Gastroesophageal sphincter (tissue), 4 donors: ENCODE data around the gene BCLAF3. TPM values are rescaled to one million over a fixed set of nuclear protein-coding genes. Genes with fewer than 3 reads are reported as not detected.

Experiments
- ATAC-seq: fragments of 150-250 bp; one replicate; pipeline ENCODE4 v1.9.1; 2016; ENCODE audit warnings: mild to moderate bottlenecking, moderate library complexity
- H3K27ac ChIP-seq, 4 donors: fragments of 200-600 bp; sonication (generic) in 3 of 4; 1 replicate in 3 of 4; 2 replicates in 1 of 4; pipeline ENCODE4 v1.5.1; 2016 to 2019
- H3K27me3 ChIP-seq: fragments of 200-600 bp; sonication (generic); one replicate; pipeline ENCODE4 v1.5.1; 2019
- H3K36me3 ChIP-seq, 2 donors: fragments of 200-600 bp; sonication (generic); one replicate each; pipeline ENCODE4 v1.5.1; 2019; ENCODE audit warnings: control low read depth in 1 of 2
- H3K4me1 ChIP-seq, 3 donors: fragments of 200-600 bp; sonication (generic); 1 replicate in 2 of 3; 2 replicates in 1 of 3; pipeline ENCODE4 v1.5.1; 2016 to 2019; ENCODE audit warnings: control low read depth in 2 of 3
- H3K4me3 ChIP-seq, 2 donors: fragments of 200-600 bp; sonication (generic); one replicate each; pipeline ENCODE4 v1.5.1; 2019; ENCODE audit warnings: mild to moderate bottlenecking in 1 of 2, moderate library complexity in 1 of 2
- H3K9me3 ChIP-seq, 3 donors: fragments of 200-600 bp; sonication (generic); one replicate each; pipeline ENCODE4 v1.5.1; 2017 to 2019; ENCODE audit warnings: control low read depth in 2 of 3
- CTCF ChIP-seq, 4 experiments: fragments of 200-600 bp in 2 of 4; fragments of 450-650 bp in 2 of 4; sonication (generic) in 1 of 4; IDR thresholded peaks; one replicate each; pipeline ENCODE4 v1.5.1; 2017 to 2019; ENCODE audit warnings: antibody characterized with exemption in 4 of 4, mild to moderate bottlenecking in 2 of 4, moderate library complexity in 2 of 4
- EP300 ChIP-seq: sonication (generic); formaldehyde crosslinking; IDR thresholded peaks from one replicate; pipeline ENCODE4 v1.6.1; 2017; ENCODE audit warnings: antibody characterized with exemption, mild to moderate bottlenecking
- POLR2A ChIP-seq, 2 donors: fragments of 450-650 bp; IDR thresholded peaks; one replicate each; pipeline ENCODE4 v1.6.1; 2017; ENCODE audit warnings: antibody characterized with exemption in 2 of 2, mild to moderate bottlenecking in 2 of 2, moderate library complexity in 1 of 2
- POLR2AphosphoS5 ChIP-seq: sonication (generic); formaldehyde crosslinking; IDR thresholded peaks from one replicate; pipeline ENCODE4 v1.6.1; 2017; ENCODE audit warnings: antibody characterized with exemption
- WGBS, 2 donors: methylation state at CpG; one replicate each; pipeline ENCODE4 v1.1.5; 2018; ENCODE audit warnings: low coverage in 1 of 2; 5-methylcytosine and 5-hydroxymethylcytosine counted together
- total RNA-seq, 4 donors: library from RNA; depleted of rRNA; stranded (reverse); fragments of >200 nt; gene quantifications; one replicate each; pipeline ENCODE4 v1.1.0, GENCODE V29; 2016

BCLAF3 gene
- total RNA-seq, 4 donors from 2014 or later = 5.9 to 22.6 (median 9.6) TPM

- H3K27me3 ChIP-seq = no peaks in the 10 kb centered on the region
- H3K36me3 ChIP-seq = no peaks in the 10 kb centered on the region
- peaks cover 0 to 11% (median 0%) of the 10 kb centered on the region in 3 donors for H3K4me1 ChIP-seq
- no peak for ATAC-seq
- H3K9me3 ChIP-seq = no peaks in the 10 kb centered on the region
- peak overlapping the region; percentile 44 to 84 (median 78) for H3K27ac ChIP-seq
- TF ChIP-seq POLR2A (IDR thresholded peaks at IDR 0.05) (no peak), CTCF (IDR thresholded peaks at IDR 0.05) (peak in 1 of 4 experiments; percentile 18)
- H3K4me3 ChIP-seq = peak overlapping the region; percentile 76 to 95
- WGBS, 2 donors = 65 to 100% methylated on average over 1 to 6 of the region's 6 CpGs
These were observed 473 bp upstream of the BCLAF3 start for GRCh38 chrX:19991350-19991718.

GRCh38 chrX:19990151-19990555 is 708 bp downstream of the BCLAF3 start:
- H3K9me3 ChIP-seq = no peaks in the 10 kb centered on the region
- no peaks in the 10 kb centered on the region for H3K36me3 ChIP-seq
- ATAC-seq = no peak
- H3K4me3 ChIP-seq = peak overlapping the region; percentile 76 to 95
- H3K27me3 ChIP-seq = no peaks in the 10 kb centered on the region
- peak overlapping the region; percentile 65 to 84 (median 78) for H3K27ac ChIP-seq
- TF ChIP-seq POLR2A (IDR thresholded peaks at IDR 0.05) (no peak), POLR2AphosphoS5 (no peak), EP300 (no peak), CTCF (IDR thresholded peaks at IDR 0.05) (no peak)
- H3K4me1 ChIP-seq = peaks cover 0 to 11% (median 0%) of the 10 kb centered on the region in 3 donors
- 10 to 31% methylated on average over 2 to 9 of the region's 25 CpGs for WGBS, 2 donors

GRCh38 chrX:19987856-19988255 is 3.0 kb downstream of the BCLAF3 start:
- TF ChIP-seq POLR2AphosphoS5 (no peak), CTCF (IDR thresholded peaks at IDR 0.05) (no peak), POLR2A (IDR thresholded peaks at IDR 0.05) (no peak), EP300 (no peak)
- no peak overlapping the region for H3K27ac ChIP-seq
- no peaks in the 10 kb centered on the region for H3K36me3 ChIP-seq
- no peaks in the 10 kb centered on the region for H3K9me3 ChIP-seq
- peaks cover 0 to 11% (median 0%) of the 10 kb centered on the region in 3 donors for H3K4me1 ChIP-seq
- no peak for ATAC-seq
- H3K4me3 ChIP-seq = no peak overlapping the region
- WGBS, 2 donors = 83 to 86% methylated on average over 5 of the region's 5 CpGs
- H3K27me3 ChIP-seq = no peaks in the 10 kb centered on the region

GRCh38 chrX:19986531-19986930 is 4.3 kb downstream of the BCLAF3 start:
- no peak for ATAC-seq
- 59 to 74% methylated on average over 2 to 3 of the region's 3 CpGs for WGBS, 2 donors
- no peak overlapping the region for H3K4me3 ChIP-seq
- no peaks in the 10 kb centered on the region for H3K9me3 ChIP-seq
- no peaks in the 10 kb centered on the region for H3K36me3 ChIP-seq
- TF ChIP-seq POLR2AphosphoS5 = no peak
- TF ChIP-seq POLR2A (IDR thresholded peaks at IDR 0.05) = no peak
- TF ChIP-seq EP300 = no peak
- TF ChIP-seq CTCF (IDR thresholded peaks at IDR 0.05) = no peak
- H3K27ac ChIP-seq = no peak overlapping the region
- peaks cover 0 to 11% (median 0%) of the 10 kb centered on the region in 3 donors for H3K4me1 ChIP-seq
- H3K27me3 ChIP-seq = no peaks in the 10 kb centered on the region

- WGBS, 2 donors = 63 to 100% methylated on average over 1 of the region's 2 CpGs
- no peak for ATAC-seq
- H3K9me3 ChIP-seq = no peaks in the 10 kb centered on the region
- no peaks in the 10 kb centered on the region for H3K4me1 ChIP-seq
- H3K27ac ChIP-seq = no peak overlapping the region
- H3K27me3 ChIP-seq = no peaks in the 10 kb centered on the region
- TF ChIP-seq CTCF (IDR thresholded peaks at IDR 0.05) (no peak), EP300 (no peak), POLR2A (IDR thresholded peaks at IDR 0.05) (no peak), POLR2AphosphoS5 (no peak)
- no peaks in the 10 kb centered on the region for H3K36me3 ChIP-seq
- H3K4me3 ChIP-seq = no peak overlapping the region
These were observed 8.9 kb downstream of the BCLAF3 start for GRCh38 chrX:19981947-19982346.
